Activated T-cell treated with anti-CD3 and anti-CD28 coated beads, Interleukin-2, amount 50 U/mL, for 72 hours (primary cell): ENCODE results near the gene COMP. TPM values are rescaled to one million over a fixed set of nuclear protein-coding genes. Genes with fewer than 3 reads are reported as not detected.

Source experiments
- ATAC-seq, 2 donors: fragments of 150-1000 bp; cut with Tn5 transposase; replicated peaks in 1 of 2; 2 replicates each; pipeline ENCODE4 v1.10.0; 2021; ENCODE audit warnings: moderate library complexity in 2 of 2, mild to moderate bottlenecking in 1 of 2
- DNase-seq, 2 donors: peaks; one replicate each; pipeline ENCODE4 v3.0.0; 2021 to 2022; ENCODE audit warnings: mixed read lengths in 1 of 2
- H3K27ac Mint-ChIP-seq: one replicate; pipeline ENCODE4 v1.8.0; 2022; ENCODE audit warnings: mild to moderate bottlenecking, moderate library complexity, mixed read lengths
- H3K27me3 Mint-ChIP-seq: one replicate; pipeline ENCODE4 v1.8.0; 2022; ENCODE audit warnings: low read depth, mixed read lengths
- H3K36me3 Mint-ChIP-seq, 2 donors: one replicate each; pipeline ENCODE4 v1.8.0; 2022; ENCODE audit warnings: mixed read lengths in 2 of 2, mild to moderate bottlenecking in 1 of 2; ENCODE audit not compliant: insufficient read depth in 2 of 2
- H3K4me1 Mint-ChIP-seq: one replicate; pipeline ENCODE4 v1.8.0; 2022; ENCODE audit warnings: low read depth, mixed read lengths
- H3K4me3 Mint-ChIP-seq, 2 donors: one replicate each; pipeline ENCODE4 v1.8.0; 2022; ENCODE audit warnings: mild to moderate bottlenecking in 2 of 2, mixed read lengths in 2 of 2, moderate library complexity in 2 of 2
- H3K9me3 Mint-ChIP-seq, 2 donors: one replicate each; pipeline ENCODE4 v1.8.0; 2022; ENCODE audit warnings: mixed read lengths in 2 of 2
- total RNA-seq, 2 donors: library from RNA; stranded (reverse); gene quantifications; one replicate each; pipeline ENCODE4 v1.2.3, GENCODE V29; 2022

COMP gene
- total RNA-seq, 2 donors from 2014 or later = not detected

- Mint-ChIP-seq H3K27ac (no peak overlapping the region), H3K4me1 (peaks cover 38% of the 10 kb centered on the region), H3K36me3 (peaks cover 4 to 9% of the 10 kb centered on the region in 2 donors), H3K4me3 (peak overlapping the region; percentile 50 to 66), H3K9me3 (no peaks in the 10 kb centered on the region), H3K27me3 (peaks cover 59% of the 10 kb centered on the region)
- DNase-seq = peak; percentile 78 to 81
- peak; percentile 84 to 87 for ATAC-seq
These were observed 5.7 kb downstream of the COMP start for GRCh38 chr19:18785179-18786124.

- Mint-ChIP-seq H3K27me3 (peaks cover 52% of the 10 kb centered on the region), H3K36me3 (peaks cover 2 to 6% of the 10 kb centered on the region in 2 donors), H3K4me1 (peaks cover 33% of the 10 kb centered on the region), H3K9me3 (no peaks in the 10 kb centered on the region), H3K4me3 (peak overlapping the region in 1 of 2 donors; percentile 50), H3K27ac (no peak overlapping the region)
- no peak for ATAC-seq
- DNase-seq = no peak
These were observed 6.4 kb downstream of the COMP start for GRCh38 chr19:18784786-18785120.

- Mint-ChIP-seq H3K4me1 (peaks cover 29% of the 10 kb centered on the region), H3K27ac (no peak overlapping the region)
These were observed 6.9 kb downstream of the COMP start for GRCh38 chr19:18783958-18784785.

GRCh38 chr19:18782559-18783225 lies 8.4 kb downstream of the COMP start:
- peaks cover 24% of the 10 kb centered on the region for H3K4me1 Mint-ChIP-seq
- no peak overlapping the region for H3K4me3 Mint-ChIP-seq
- H3K27me3 Mint-ChIP-seq = peaks cover 35% of the 10 kb centered on the region
- peaks cover 0 to 4% of the 10 kb centered on the region in 2 donors for H3K36me3 Mint-ChIP-seq
- no peak overlapping the region for H3K27ac Mint-ChIP-seq
- H3K9me3 Mint-ChIP-seq = no peaks in the 10 kb centered on the region
- no peak for DNase-seq
- ATAC-seq = no peak

More at GRCh38 chr19:18783958-18784785, 6.9 kb downstream of the COMP start:
- ATAC-seq = no peak
- Mint-ChIP-seq H3K4me3 (peak overlapping the region in 1 of 2 donors; percentile 50), H3K9me3 (no peaks in the 10 kb centered on the region), H3K36me3 (peaks cover under 1 to 6% of the 10 kb centered on the region in 2 donors), H3K27me3 (peaks cover 46% of the 10 kb centered on the region)
- no peak for DNase-seq

- ATAC-seq (no peak), DNase-seq (no peak)
- Mint-ChIP-seq H3K27me3 (peaks cover 28% of the 10 kb centered on the region), H3K9me3 (no peaks in the 10 kb centered on the region), H3K4me3 (no peak overlapping the region), H3K27ac (no peak overlapping the region), H3K4me1 (peaks cover 18% of the 10 kb centered on the region), H3K36me3 (no peaks in the 10 kb centered on the region)
These were observed 9.1 kb downstream of the COMP start for GRCh38 chr19:18781885-18782527.

- Mint-ChIP-seq H3K4me1 (peaks cover 16% of the 10 kb centered on the region), H3K9me3 (no peaks in the 10 kb centered on the region), H3K4me3 (no peak overlapping the region), H3K27ac (no peak overlapping the region), H3K36me3 (no peaks in the 10 kb centered on the region), H3K27me3 (peaks cover 19% of the 10 kb centered on the region)
- DNase-seq = no peak
- no peak for ATAC-seq
These were observed 10.0 kb downstream of the COMP start for GRCh38 chr19:18781047-18781600.

- Mint-ChIP-seq H3K27ac (no peak overlapping the region), H3K27me3 (peaks cover 14% of the 10 kb centered on the region), H3K36me3 (no peaks in the 10 kb centered on the region), H3K4me3 (no peak overlapping the region), H3K9me3 (no peaks in the 10 kb centered on the region), H3K4me1 (peaks cover 11% of the 10 kb centered on the region)
- DNase-seq (no peak), ATAC-seq (no peak)
These were observed 10.5 kb downstream of the COMP start for GRCh38 chr19:18780631-18781030.

GRCh38 chr19:18780081-18780480 lies 11.0 kb downstream of the COMP start:
- H3K4me3 Mint-ChIP-seq = no peak overlapping the region
- H3K27ac Mint-ChIP-seq = no peak overlapping the region
- no peaks in the 10 kb centered on the region for H3K36me3 Mint-ChIP-seq
- DNase-seq = no peak
- no peaks in the 10 kb centered on the region for H3K9me3 Mint-ChIP-seq
- peaks cover 9% of the 10 kb centered on the region for H3K27me3 Mint-ChIP-seq
- peaks cover 5% of the 10 kb centered on the region for H3K4me1 Mint-ChIP-seq
- no peak for ATAC-seq

- Mint-ChIP-seq H3K4me3 (no peak overlapping the region), H3K27me3 (no peaks in the 10 kb centered on the region), H3K27ac (no peak overlapping the region), H3K4me1 (peaks cover 5% of the 10 kb centered on the region), H3K36me3 (no peaks in the 10 kb centered on the region), H3K9me3 (no peaks in the 10 kb centered on the region)
- no peak for DNase-seq
- no peak for ATAC-seq
These were observed 12.1 kb downstream of the COMP start for GRCh38 chr19:18778826-18779495.

- ATAC-seq = no peak
- Mint-ChIP-seq H3K27ac (no peak overlapping the region), H3K36me3 (no peaks in the 10 kb centered on the region), H3K27me3 (no peaks in the 10 kb centered on the region), H3K4me3 (no peak overlapping the region), H3K4me1 (peaks cover 5% of the 10 kb centered on the region), H3K9me3 (no peaks in the 10 kb centered on the region)
- no peak for DNase-seq
These were observed 13.1 kb downstream of the COMP start for GRCh38 chr19:18778076-18778389.

- no peak overlapping the region for H3K4me3 Mint-ChIP-seq
- H3K4me1 Mint-ChIP-seq = peaks cover 5% of the 10 kb centered on the region
- no peaks in the 10 kb centered on the region for H3K27me3 Mint-ChIP-seq
- DNase-seq (no peak), ATAC-seq (no peak)
- H3K36me3 Mint-ChIP-seq = no peaks in the 10 kb centered on the region
- H3K9me3 Mint-ChIP-seq = no peaks in the 10 kb centered on the region
- H3K27ac Mint-ChIP-seq = no peak overlapping the region
These were observed 13.6 kb downstream of the COMP start for GRCh38 chr19:18777301-18778075.
